IMR-90 (cell line): Measurements from ENCODE around the gene PEX11A. TPM values are rescaled to one million over a fixed set of nuclear protein-coding genes. Genes with fewer than 3 reads are reported as not detected.

Experiments used
- ATAC-seq: fragments of 200-7000 bp; cut with Tn5 transposase; 2 replicates; pipeline ENCODE4 v1.9.1; 2020; ENCODE audit warnings: low read depth, mild to moderate bottlenecking, moderate library complexity
- BruUV-seq: library from RNA; stranded (reverse); fragments of 400-500 nt; replicated peaks from 2 replicates; lab custom pipeline; 2021; lab: Mats Ljungman, UMichigan
- CTCF ChIA-PET: fragments of 300-600 bp; formaldehyde crosslinking; extraction: SDS; loops from one replicate; lab custom pipeline; 2021; ENCODE audit warnings: antibody characterized with exemption; lab: Yijun Ruan, JAX
- POLR2A ChIA-PET: fragments of 300-600 bp; sonication (Branson Sonifier 250); formaldehyde crosslinking; loops from one replicate; lab custom pipeline; 2022; ENCODE audit warnings: antibody characterized with exemption; ENCODE audit not compliant: unreplicated experiment; lab: Charles Lee
- DNase-seq: peaks from one replicate; pipeline ENCODE4 v3.0.0; 2013
- H2AFZ ChIP-seq: replicated peaks from 2 replicates; pipeline ENCODE3; 2013; ENCODE audit warnings: low read length, mild to moderate bottlenecking; ENCODE audit not compliant: poor library complexity
- H2AK5ac ChIP-seq: 2 replicates; pipeline ENCODE4 v1.6.1; 2013; ENCODE audit warnings: low read depth, low read length, inconsistent platforms
- H2AK9ac ChIP-seq: replicated peaks from 2 replicates; pipeline ENCODE3; 2013; ENCODE audit warnings: mild to moderate bottlenecking, low read depth, low read length, moderate library complexity; ENCODE audit not compliant: poor library complexity
- H2BK120ac ChIP-seq: 2 replicates; pipeline ENCODE4 v1.6.1; 2013; ENCODE audit warnings: low read depth, low read length, inconsistent platforms
- H2BK15ac ChIP-seq: 3 replicates; pipeline ENCODE4 v1.6.1; 2013; ENCODE audit warnings: low read depth, low read length, inconsistent platforms
- H2BK20ac ChIP-seq: 2 replicates; pipeline ENCODE4 v1.6.1; 2013; ENCODE audit warnings: low read depth, mild to moderate bottlenecking, inconsistent platforms, low read length, moderate library complexity
- H2BK5ac ChIP-seq: 2 replicates; pipeline ENCODE4 v1.6.1; 2013; ENCODE audit warnings: mild to moderate bottlenecking, low read depth, low read length, inconsistent platforms; ENCODE audit not compliant: poor library complexity, severe bottlenecking
- H3K14ac ChIP-seq: replicated peaks from 2 replicates; pipeline ENCODE4 v1.6.1; 2013; ENCODE audit warnings: low read depth, low read length, inconsistent platforms
- H3K18ac ChIP-seq: 2 replicates; pipeline ENCODE4 v1.6.1; 2013; ENCODE audit warnings: low read depth, low read length, control low read depth
- H3K23ac ChIP-seq: 2 replicates; pipeline ENCODE4 v1.6.1; 2013; ENCODE audit warnings: low read depth, low read length, inconsistent platforms
- H3K27ac ChIP-seq: 2 replicates; pipeline ENCODE4 v1.5.1; 2013; ENCODE audit warnings: mild to moderate bottlenecking, control low read depth, low read length; ENCODE audit not compliant: insufficient read depth
- H3K27me3 ChIP-seq: 2 replicates; pipeline ENCODE4 v1.6.1; 2013; ENCODE audit warnings: low read length; ENCODE audit not compliant: control insufficient read depth, insufficient read depth
- H3K36me3 ChIP-seq: 2 replicates; pipeline ENCODE4 v1.6.1; 2013; ENCODE audit warnings: low read length, mixed read lengths; ENCODE audit not compliant: control insufficient read depth, insufficient read depth
- H3K4ac ChIP-seq: 2 replicates; pipeline ENCODE4 v1.6.1; 2013; ENCODE audit warnings: low read depth, low read length, inconsistent platforms
- H3K4me1 ChIP-seq: 2 replicates; pipeline ENCODE4 v1.6.1; 2013; ENCODE audit warnings: low read length, mixed read lengths; ENCODE audit not compliant: control insufficient read depth, insufficient read depth
- H3K4me2 ChIP-seq: 2 replicates; pipeline ENCODE4 v1.6.1; 2013; ENCODE audit warnings: low read depth, mild to moderate bottlenecking, control low read depth, low read length, moderate library complexity
- H3K4me3 ChIP-seq: 2 replicates; pipeline ENCODE4 v1.5.1; 2013; ENCODE audit warnings: low read depth, mild to moderate bottlenecking, control low read depth, low read length, moderate library complexity; ENCODE audit not compliant: insufficient read depth
- H3K56ac ChIP-seq: 2 replicates; pipeline ENCODE4 v1.6.1; 2013; ENCODE audit warnings: low read length, inconsistent platforms; ENCODE audit not compliant: insufficient read depth; ENCODE audit errors: extremely low read depth
- H3K79me1 ChIP-seq, 2 experiments: 2 replicates each; pipeline ENCODE4 v1.6.1; 2013; ENCODE audit warnings: low read length in 2 of 2, inconsistent platforms in 1 of 2, low read depth in 1 of 2
- H3K9ac ChIP-seq: 2 replicates; pipeline ENCODE4 v1.6.1; 2013; ENCODE audit warnings: low read depth, low read length, control low read depth
- H3K9me1 ChIP-seq: 2 replicates; pipeline ENCODE4 v1.6.1; 2013; ENCODE audit warnings: low read length, inconsistent platforms; ENCODE audit not compliant: insufficient read depth
- H3K9me3 ChIP-seq: 2 replicates; pipeline ENCODE4 v1.6.1; 2013; ENCODE audit warnings: low read length; ENCODE audit not compliant: control insufficient read depth, insufficient read depth
- H4K20me1 ChIP-seq: 2 replicates; pipeline ENCODE4 v1.6.1; 2013; ENCODE audit warnings: low read length, inconsistent platforms; ENCODE audit not compliant: insufficient read depth
- H4K5ac ChIP-seq: 2 replicates; pipeline ENCODE4 v1.6.1; 2013; ENCODE audit warnings: mild to moderate bottlenecking, low read depth, low read length, control low read depth
- H4K8ac ChIP-seq, 2 experiments: 2 replicates each; pipeline ENCODE4 v1.6.1; 2013; ENCODE audit warnings: low read depth in 2 of 2, low read length in 2 of 2, control low read depth in 1 of 2, inconsistent platforms in 1 of 2
- H4K91ac ChIP-seq: 2 replicates; pipeline ENCODE4 v1.6.1; 2013; ENCODE audit warnings: low read depth, low read length, inconsistent platforms; ENCODE audit not compliant: insufficient read depth
- BHLHE40 ChIP-seq: fragments of 150-350 bp; IDR thresholded peaks from 2 replicates; pipeline ENCODE4 v1.6.1; 2016; ENCODE audit warnings: mild to moderate bottlenecking, low read depth, low read length
- CEBPB ChIP-seq: IDR thresholded peaks from 2 replicates; pipeline ENCODE4 v1.6.1; 2012; ENCODE audit warnings: low read depth, low read length, improper control_type of control experiment
- CHD1 ChIP-seq: IDR thresholded peaks from 2 replicates; pipeline ENCODE4 v1.6.1; 2012; ENCODE audit warnings: low read depth, low read length, improper control_type of control experiment
- CTCF ChIP-seq: conservative IDR thresholded peaks from 2 replicates; pipeline ENCODE4 v1.5.1; 2012; ENCODE audit warnings: mild to moderate bottlenecking, low read depth, low read length, improper control_type of control experiment
- ELK1 ChIP-seq: fragments of 150-350 bp; IDR thresholded peaks from 2 replicates; pipeline ENCODE4 v1.6.1; 2016; ENCODE audit warnings: low read depth, mild to moderate bottlenecking, low read length, moderate library complexity, borderline replicate concordance
- FOS ChIP-seq: fragments of 150-350 bp; IDR thresholded peaks from 2 replicates; pipeline ENCODE4 v1.6.1; 2016; ENCODE audit warnings: low read depth, low read length
- MAFK ChIP-seq: IDR thresholded peaks from 2 replicates; pipeline ENCODE4 v1.6.1; 2012; ENCODE audit warnings: low read depth, low read length, improper control_type of control experiment
- MAZ ChIP-seq: IDR thresholded peaks from 2 replicates; pipeline ENCODE4 v1.6.1; 2012; ENCODE audit warnings: low read depth, mild to moderate bottlenecking, low read length, improper control_type of control experiment, moderate library complexity, borderline replicate concordance
- POLR2A ChIP-seq: IDR thresholded peaks from 2 replicates; pipeline ENCODE4 v1.6.1; 2012; ENCODE audit warnings: mild to moderate bottlenecking, low read depth, low read length
- RAD21 ChIP-seq: IDR thresholded peaks from 2 replicates; pipeline ENCODE4 v1.6.1; 2012; ENCODE audit warnings: low read length, improper control_type of control experiment
- RCOR1 ChIP-seq: IDR thresholded peaks from 2 replicates; pipeline ENCODE4 v1.6.1; 2012; ENCODE audit warnings: mild to moderate bottlenecking, low read length, improper control_type of control experiment; ENCODE audit not compliant: insufficient replicate concordance
- RFX5 ChIP-seq: IDR thresholded peaks from 2 replicates; pipeline ENCODE4 v1.8.0; 2012; ENCODE audit warnings: low read depth, mild to moderate bottlenecking, low read length, moderate library complexity
- SMC3 ChIP-seq: fragments of 150-350 bp; IDR thresholded peaks from 2 replicates; pipeline ENCODE4 v1.6.1; 2016; ENCODE audit warnings: low read depth, mild to moderate bottlenecking, antibody characterized with exemption, low read length, moderate library complexity
- USF2 ChIP-seq: fragments of 150-350 bp; IDR thresholded peaks from 2 replicates; pipeline ENCODE4 v1.6.1; 2017; ENCODE audit warnings: mild to moderate bottlenecking, antibody characterized with exemption, low read length, low read depth
- WGBS, 2 experiments: methylation state at CpG; one replicate each; pipeline versions ENCODE4 v1.1.5 to v1.1.7; 2013; ENCODE audit warnings: missing lambda C conversion rate in 2 of 2; ENCODE audit not compliant: insufficient read length in 1 of 2; ENCODE audit errors: extremely low coverage in 2 of 2; 5-methylcytosine and 5-hydroxymethylcytosine counted together
- dilution Hi-C: fragments of 300-500 bp; cut with HindIII; formaldehyde crosslinking; loops from one replicate; pipeline ENCODE4 v1.14.3; 2018; ENCODE audit warnings: low sequenced_read_pairs; ENCODE audit not compliant: unreplicated experiment
- in situ Hi-C: fragments of 300-500 bp; cut with MboI; formaldehyde crosslinking; loops from 3 replicates; pipeline ENCODE4 v1.14.3; 2019; ENCODE audit warnings: low sequenced_read_pairs, inconsistent platforms, mixed read lengths
- intact Hi-C: fragments of 100-400 bp; cut with micrococcal nuclease; formaldehyde crosslinking; loops from 2 replicates; pipeline ENCODE4 v1.10.0; 2022
- polyA plus RNA-seq, 3 experiments: library from polyadenylated mRNA; depleted of rRNA; stranded (reverse); fragments of >200 nt; gene quantifications; 2 replicates each; pipeline ENCODE4 v1.2.3, GENCODE V29; 2012; ENCODE audit warnings: low replicate concordance in 1 of 3
- total RNA-seq: library from RNA; depleted of rRNA; stranded (reverse); fragments of >200 nt; gene quantifications from 2 replicates; pipeline ENCODE4 v1.2.3, GENCODE V29; 2012

The PEX11A gene
- total and polyA plus RNA-seq, 2 of the 4 experiments (the other 2 are of a cell fraction), result 4.2 to 10.2 TPM

GRCh38 chr15:89652666-89653065 is 37.9 kb downstream of the PEX11A start:
- no peak overlapping the region for H2AK5ac ChIP-seq
- no peaks in the 10 kb centered on the region for H3K9me3 ChIP-seq
- H3K27ac ChIP-seq, result no peak overlapping the region
- no peak overlapping the region for H3K23ac ChIP-seq
- WGBS, 2 experiments, result 96% methylated on average over 12 of the region's 16 CpGs; no CpG with 5 or more reads in 1 of the 2 experiments
- DNase-seq (no peak), ATAC-seq (no peak)
- no peaks in the 10 kb centered on the region for H3K27me3 ChIP-seq
- no peak overlapping the region for H3K56ac ChIP-seq
- H2BK120ac ChIP-seq, result no peak overlapping the region
- no peak overlapping the region for H2AFZ ChIP-seq
- H3K18ac ChIP-seq, result no peak overlapping the region
- in situ Hi-C loops (no loop called here), dilution Hi-C loops (no loop called here), intact Hi-C loops (no loop called here)
- H2AK9ac ChIP-seq, result no peak overlapping the region
- peaks cover 10% of the 10 kb centered on the region for H3K9me1 ChIP-seq
- H4K8ac ChIP-seq, result no peak overlapping the region
- H3K4ac ChIP-seq, result no peak overlapping the region
- H3K4me2 ChIP-seq, result no peak overlapping the region
- ChIA-PET POLR2A (no interaction called here), CTCF (no interaction called here)
- peaks cover 16% of the 10 kb centered on the region for H4K20me1 ChIP-seq
- no peak overlapping the region for H3K9ac ChIP-seq
- H2BK5ac ChIP-seq, result no peak overlapping the region
- no peak overlapping the region for H2BK15ac ChIP-seq
- peaks cover 15% of the 10 kb centered on the region for H3K36me3 ChIP-seq
- H3K4me3 ChIP-seq, result no peak overlapping the region
- H3K4me1 ChIP-seq, result peaks cover 5% of the 10 kb centered on the region
- no peak overlapping the region for H4K5ac ChIP-seq
- H2BK20ac ChIP-seq, result no peak overlapping the region
- H3K79me1 ChIP-seq, result peaks cover 16 to 39% of the 10 kb centered on the region in 2 experiments
- no peak overlapping the region for H3K14ac ChIP-seq
- H4K91ac ChIP-seq, result no peak overlapping the region
- TF ChIP-seq CTCF, result no peak
- TF ChIP-seq CHD1, result no peak
- no peak for TF ChIP-seq POLR2A
- TF ChIP-seq BHLHE40, result no peak
- TF ChIP-seq RCOR1, result no peak
- TF ChIP-seq MAZ, result no peak
- no peak for TF ChIP-seq MAFK
- TF ChIP-seq ELK1, result no peak
- TF ChIP-seq RAD21, result no peak
- no peak for TF ChIP-seq FOS
- no peak for TF ChIP-seq RFX5
- TF ChIP-seq USF2, result no peak
- no peak for TF ChIP-seq CEBPB
- no peak for TF ChIP-seq SMC3
- no TSS peak for BruUV-seq
